GM23338 (cell line): Measurements from ENCODE around the gene RNF213. TPM values are rescaled to one million over a fixed set of nuclear protein-coding genes. Genes with fewer than 3 reads are reported as not detected.

Experiments
- ATAC-seq: fragments of 200-7000 bp; cut with Tn5 transposase; 3 replicates; pipeline ENCODE4 v1.9.1; 2020
- DNase-seq: peaks from one replicate; pipeline ENCODE4 v3.0.0-alpha.2; 2015; ENCODE audit warnings: low spot score
- H2AFZ ChIP-seq: fragments of 200-600 bp; sonication (generic); 2 replicates; pipeline ENCODE4 v1.8.0; 2016; ENCODE audit warnings: antibody characterized with exemption, mild to moderate bottlenecking, moderate library complexity
- H3F3A ChIP-seq: fragments of 200-600 bp; sonication (generic); replicated peaks from 2 replicates; pipeline ENCODE4 v1.8.0; 2017; ENCODE audit warnings: antibody characterized with exemption, mixed run types, low read depth
- H3K27ac ChIP-seq: fragments of 200-600 bp; sonication (generic); 2 replicates; pipeline ENCODE4 v1.6.1; 2016; ENCODE audit warnings: low read depth
- H3K27me3 ChIP-seq: fragments of 200-600 bp; sonication (generic); 2 replicates; pipeline ENCODE4 v1.8.0; 2016; ENCODE audit warnings: mild to moderate bottlenecking, mixed run types, moderate library complexity; ENCODE audit not compliant: insufficient read depth
- H3K36me3 ChIP-seq: fragments of 200-600 bp; sonication (generic); 2 replicates; pipeline ENCODE4 v1.8.0; 2016; ENCODE audit warnings: mild to moderate bottlenecking; ENCODE audit not compliant: insufficient read depth
- H3K4me1 ChIP-seq: fragments of 200-600 bp; sonication (generic); 2 replicates; pipeline ENCODE4 v1.8.0; 2016; ENCODE audit warnings: mild to moderate bottlenecking, moderate library complexity; ENCODE audit not compliant: insufficient read depth
- H3K4me2 ChIP-seq: fragments of 200-600 bp; sonication (generic); 2 replicates; pipeline ENCODE4 v1.7.1; 2017; ENCODE audit warnings: mixed run types
- H3K4me3 ChIP-seq: fragments of 200-600 bp; sonication (generic); 2 replicates; pipeline ENCODE4 v1.6.1; 2016; ENCODE audit warnings: mixed run types
- H3K79me2 ChIP-seq: fragments of 200-600 bp; sonication (generic); replicated peaks from 2 replicates; pipeline ENCODE4 v1.8.0; 2017; ENCODE audit warnings: mild to moderate bottlenecking; ENCODE audit not compliant: insufficient read depth
- H3K9me2 ChIP-seq: fragments of 200-600 bp; sonication (generic); 2 replicates; pipeline ENCODE4 v1.8.0; 2017; ENCODE audit not compliant: insufficient read depth
- H4K20me1 ChIP-seq: fragments of 200-600 bp; sonication (generic); replicated peaks from 2 replicates; pipeline ENCODE4 v1.8.0; 2017; ENCODE audit warnings: mild to moderate bottlenecking; ENCODE audit not compliant: insufficient read depth
- H3K27ac Mint-ChIP-seq: 2 replicates; pipeline ENCODE4 v1.8.0; 2020; ENCODE audit warnings: inconsistent platforms, mild to moderate bottlenecking, moderate library complexity, mixed read lengths
- H3K27me3 Mint-ChIP-seq: 3 replicates; pipeline ENCODE4 v1.8.0; 2022; ENCODE audit warnings: low read depth, mild to moderate bottlenecking, moderate library complexity, mixed read lengths, inconsistent platforms; ENCODE audit not compliant: insufficient read depth, poor library complexity
- H3K36me3 Mint-ChIP-seq: 3 replicates; pipeline ENCODE4 v1.8.0; 2021; ENCODE audit warnings: low read depth, mild to moderate bottlenecking, inconsistent platforms, moderate library complexity, mixed read lengths
- H3K4me1 Mint-ChIP-seq: 3 replicates; pipeline ENCODE4 v1.8.0; 2020; ENCODE audit warnings: mild to moderate bottlenecking, inconsistent platforms, mixed read lengths
- H3K4me3 Mint-ChIP-seq: 3 replicates; pipeline ENCODE4 v1.8.0; 2021; ENCODE audit warnings: moderate library complexity, mild to moderate bottlenecking, inconsistent platforms, mixed read lengths
- H3K9me3 Mint-ChIP-seq: 3 replicates; pipeline ENCODE4 v1.8.0; 2020; ENCODE audit warnings: moderate library complexity, mild to moderate bottlenecking, inconsistent platforms, mixed read lengths
- CREB1 ChIP-seq: fragments of 250-450 bp; sonication (Bioruptor Pico); IDR thresholded peaks from 2 replicates; pipeline ENCODE4 v1.5.0; 2020; ENCODE audit warnings: low read depth, mild to moderate bottlenecking, moderate library complexity
- EZH2 ChIP-seq: fragments of 200-600 bp; sonication (generic); IDR thresholded peaks from one replicate; pipeline ENCODE4 v1.8.0; 2017; ENCODE audit warnings: antibody characterized with exemption, mild to moderate bottlenecking, low read depth; ENCODE audit not compliant: unreplicated experiment
- EZH2phosphoT487 ChIP-seq: fragments of 200-600 bp; sonication (generic); IDR thresholded peaks from one replicate; pipeline ENCODE4 v1.8.1; 2018; ENCODE audit warnings: antibody characterized with exemption; ENCODE audit not compliant: unreplicated experiment
- JUNB ChIP-seq: IDR thresholded peaks from one replicate; pipeline ENCODE4 v1.6.1; 2016; ENCODE audit warnings: antibody characterized with exemption; ENCODE audit not compliant: unreplicated experiment
- NANOG ChIP-seq: IDR thresholded peaks from 2 replicates; pipeline ENCODE4 v1.6.1; 2016; ENCODE audit warnings: antibody characterized with exemption, borderline replicate concordance
- POLR2AphosphoS5 ChIP-seq: IDR thresholded peaks from 2 replicates; pipeline ENCODE4 v1.6.1; 2016; ENCODE audit warnings: antibody characterized with exemption, low read depth
- STAT1 ChIP-seq: IDR thresholded peaks from one replicate; pipeline ENCODE4 v1.6.1; 2016; ENCODE audit warnings: antibody characterized with exemption; ENCODE audit not compliant: unreplicated experiment
- ZNF114 ChIP-seq: fragments of 250-450 bp; sonication (Bioruptor Pico); IDR thresholded peaks from 2 replicates; pipeline ENCODE4 v1.5.0; 2020; ENCODE audit warnings: mild to moderate bottlenecking, moderate library complexity
- ZNF331 ChIP-seq: fragments of 250-450 bp; sonication (Bioruptor Pico); IDR thresholded peaks from 2 replicates; pipeline ENCODE4 v1.5.0; 2020; ENCODE audit warnings: low read depth, mild to moderate bottlenecking, moderate library complexity
- polyA plus RNA-seq: library from polyadenylated mRNA; unstranded; fragments of >200 nt; fragmentation: Nextera tagmentation; extraction: Ambion mirVana; gene quantifications from 2 replicates; pipeline ENCODE4 v1.2.1, GENCODE V29; 2016
- total RNA-seq: library from RNA; depleted of rRNA; stranded (reverse); fragments of >200 nt; shearing (Covaris generic); gene quantifications from 2 replicates; pipeline ENCODE4 v1.2.3, GENCODE V29; 2014
- TF ChIP-seq, protein P1 (sequence below): fragments of 250-450 bp; sonication (Bioruptor Pico); IDR thresholded peaks from 2 replicates; pipeline ENCODE4 v1.5.0; 2020; ENCODE audit warnings: mild to moderate bottlenecking, moderate library complexity
- TF ChIP-seq, protein P2 (sequence below), 2 experiments: fragments of 200-600 bp in 1 of 2; sonication (generic) in 1 of 2; conservative IDR thresholded peaks; 2 replicates each; pipeline versions ENCODE4 v1.5.1 to v1.6.1; 2016 to 2017; ENCODE audit warnings: antibody characterized with exemption in 2 of 2, low read depth in 2 of 2, mild to moderate bottlenecking in 2 of 2, moderate library complexity in 1 of 2
- TF ChIP-seq, protein P3 (sequence below): IDR thresholded peaks from one replicate; pipeline ENCODE4 v1.6.1; 2018; ENCODE audit warnings: antibody characterized with exemption; ENCODE audit not compliant: unreplicated experiment
- TF ChIP-seq, protein P4 (sequence below): IDR thresholded peaks from 2 replicates; pipeline ENCODE4 v1.6.1; 2016; ENCODE audit warnings: antibody characterized with exemption

The RNF213 gene
- total and polyA plus RNA-seq, 2 experiments from 2014 or later, result 21.2 to 67.2 TPM

DNA sequence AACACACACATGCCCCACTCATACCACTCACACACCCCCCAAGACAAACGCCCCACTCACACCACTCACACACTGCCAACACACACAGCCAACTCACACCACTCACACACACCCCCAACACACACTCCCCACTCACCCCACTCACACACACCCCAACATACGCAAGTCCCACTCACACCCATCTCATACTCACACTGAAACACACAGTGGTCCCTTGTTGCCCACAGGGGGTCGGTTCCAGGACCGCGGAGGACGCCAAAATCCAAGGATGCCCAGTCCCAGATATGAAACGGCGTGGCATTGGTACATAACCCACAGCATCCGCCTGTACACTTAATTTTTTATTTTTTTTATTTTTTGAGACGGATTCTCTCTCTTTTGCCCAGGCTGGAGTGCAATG is 20.9 kb downstream of the RNF213 start:
- Histone ChIP-seq H4K20me1 (peaks cover 18% of the 10 kb centered on the region; the same call in 1 of the 2 replicates), H3K4me2 (no peak overlapping the region), H3K9me2 (no peaks in the 10 kb centered on the region), H3K27ac (no peak overlapping the region), H3K4me3 (no peak overlapping the region), H3K79me2 (no peaks in the 10 kb centered on the region), H3K27me3 (no peaks in the 10 kb centered on the region), H2AFZ (no peak overlapping the region), H3F3A (no peaks in the 10 kb centered on the region), H3K4me1 (no peaks in the 10 kb centered on the region), H3K36me3 (no peaks in the 10 kb centered on the region)
- TF ChIP-seq EZH2phosphoT487 (no peak), STAT1 (no peak), ZNF331 (CRISPR knock-in tag) (no peak), EZH2 (no peak), NANOG (no peak), POLR2AphosphoS5 (no peak), ZNF114 (CRISPR knock-in tag) (no peak), JUNB (no peak), CREB1 (no peak)
- TF ChIP-seq, protein P1, sequence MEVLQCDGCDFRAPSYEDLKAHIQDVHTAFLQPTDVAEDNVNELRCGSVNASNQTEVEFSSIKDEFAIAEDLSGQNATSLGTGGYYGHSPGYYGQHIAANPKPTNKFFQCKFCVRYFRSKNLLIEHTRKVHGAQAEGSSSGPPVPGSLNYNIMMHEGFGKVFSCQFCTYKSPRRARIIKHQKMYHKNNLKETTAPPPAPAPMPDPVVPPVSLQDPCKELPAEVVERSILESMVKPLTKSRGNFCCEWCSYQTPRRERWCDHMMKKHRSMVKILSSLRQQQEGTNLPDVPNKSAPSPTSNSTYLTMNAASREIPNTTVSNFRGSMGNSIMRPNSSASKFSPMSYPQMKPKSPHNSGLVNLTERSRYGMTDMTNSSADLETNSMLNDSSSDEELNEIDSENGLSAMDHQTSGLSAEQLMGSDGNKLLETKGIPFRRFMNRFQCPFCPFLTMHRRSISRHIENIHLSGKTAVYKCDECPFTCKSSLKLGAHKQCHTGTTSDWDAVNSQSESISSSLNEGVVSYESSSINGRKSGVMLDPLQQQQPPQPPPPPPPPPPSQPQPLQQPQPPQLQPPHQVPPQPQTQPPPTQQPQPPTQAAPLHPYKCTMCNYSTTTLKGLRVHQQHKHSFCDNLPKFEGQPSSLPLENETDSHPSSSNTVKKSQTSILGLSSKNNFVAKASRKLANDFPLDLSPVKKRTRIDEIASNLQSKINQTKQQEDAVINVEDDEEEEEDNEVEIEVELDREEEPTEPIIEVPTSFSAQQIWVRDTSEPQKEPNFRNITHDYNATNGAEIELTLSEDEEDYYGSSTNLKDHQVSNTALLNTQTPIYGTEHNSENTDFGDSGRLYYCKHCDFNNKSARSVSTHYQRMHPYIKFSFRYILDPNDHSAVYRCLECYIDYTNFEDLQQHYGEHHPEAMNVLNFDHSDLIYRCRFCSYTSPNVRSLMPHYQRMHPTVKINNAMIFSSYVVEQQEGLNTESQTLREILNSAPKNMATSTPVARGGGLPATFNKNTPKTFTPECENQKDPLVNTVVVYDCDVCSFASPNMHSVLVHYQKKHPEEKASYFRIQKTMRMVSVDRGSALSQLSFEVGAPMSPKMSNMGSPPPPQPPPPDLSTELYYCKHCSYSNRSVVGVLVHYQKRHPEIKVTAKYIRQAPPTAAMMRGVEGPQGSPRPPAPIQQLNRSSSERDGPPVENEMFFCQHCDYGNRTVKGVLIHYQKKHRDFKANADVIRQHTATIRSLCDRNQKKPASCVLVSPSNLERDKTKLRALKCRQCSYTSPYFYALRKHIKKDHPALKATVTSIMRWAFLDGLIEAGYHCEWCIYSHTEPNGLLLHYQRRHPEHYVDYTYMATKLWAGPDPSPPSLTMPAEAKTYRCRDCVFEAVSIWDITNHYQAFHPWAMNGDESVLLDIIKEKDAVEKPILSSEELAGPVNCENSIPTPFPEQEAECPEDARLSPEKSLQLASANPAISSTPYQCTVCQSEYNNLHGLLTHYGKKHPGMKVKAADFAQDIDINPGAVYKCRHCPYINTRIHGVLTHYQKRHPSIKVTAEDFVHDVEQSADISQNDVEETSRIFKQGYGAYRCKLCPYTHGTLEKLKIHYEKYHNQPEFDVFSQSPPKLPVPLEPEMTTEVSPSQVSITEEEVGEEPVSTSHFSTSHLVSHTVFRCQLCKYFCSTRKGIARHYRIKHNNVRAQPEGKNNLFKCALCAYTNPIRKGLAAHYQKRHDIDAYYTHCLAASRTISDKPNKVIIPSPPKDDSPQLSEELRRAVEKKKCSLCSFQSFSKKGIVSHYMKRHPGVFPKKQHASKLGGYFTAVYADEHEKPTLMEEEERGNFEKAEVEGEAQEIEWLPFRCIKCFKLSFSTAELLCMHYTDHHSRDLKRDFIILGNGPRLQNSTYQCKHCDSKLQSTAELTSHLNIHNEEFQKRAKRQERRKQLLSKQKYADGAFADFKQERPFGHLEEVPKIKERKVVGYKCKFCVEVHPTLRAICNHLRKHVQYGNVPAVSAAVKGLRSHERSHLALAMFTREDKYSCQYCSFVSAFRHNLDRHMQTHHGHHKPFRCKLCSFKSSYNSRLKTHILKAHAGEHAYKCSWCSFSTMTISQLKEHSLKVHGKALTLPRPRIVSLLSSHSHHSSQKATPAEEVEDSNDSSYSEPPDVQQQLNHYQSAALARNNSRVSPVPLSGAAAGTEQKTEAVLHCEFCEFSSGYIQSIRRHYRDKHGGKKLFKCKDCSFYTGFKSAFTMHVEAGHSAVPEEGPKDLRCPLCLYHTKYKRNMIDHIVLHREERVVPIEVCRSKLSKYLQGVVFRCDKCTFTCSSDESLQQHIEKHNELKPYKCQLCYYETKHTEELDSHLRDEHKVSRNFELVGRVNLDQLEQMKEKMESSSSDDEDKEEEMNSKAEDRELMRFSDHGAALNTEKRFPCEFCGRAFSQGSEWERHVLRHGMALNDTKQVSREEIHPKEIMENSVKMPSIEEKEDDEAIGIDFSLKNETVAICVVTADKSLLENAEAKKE (CRISPR knock-in tag), result no peak
- TF ChIP-seq, protein P2, sequence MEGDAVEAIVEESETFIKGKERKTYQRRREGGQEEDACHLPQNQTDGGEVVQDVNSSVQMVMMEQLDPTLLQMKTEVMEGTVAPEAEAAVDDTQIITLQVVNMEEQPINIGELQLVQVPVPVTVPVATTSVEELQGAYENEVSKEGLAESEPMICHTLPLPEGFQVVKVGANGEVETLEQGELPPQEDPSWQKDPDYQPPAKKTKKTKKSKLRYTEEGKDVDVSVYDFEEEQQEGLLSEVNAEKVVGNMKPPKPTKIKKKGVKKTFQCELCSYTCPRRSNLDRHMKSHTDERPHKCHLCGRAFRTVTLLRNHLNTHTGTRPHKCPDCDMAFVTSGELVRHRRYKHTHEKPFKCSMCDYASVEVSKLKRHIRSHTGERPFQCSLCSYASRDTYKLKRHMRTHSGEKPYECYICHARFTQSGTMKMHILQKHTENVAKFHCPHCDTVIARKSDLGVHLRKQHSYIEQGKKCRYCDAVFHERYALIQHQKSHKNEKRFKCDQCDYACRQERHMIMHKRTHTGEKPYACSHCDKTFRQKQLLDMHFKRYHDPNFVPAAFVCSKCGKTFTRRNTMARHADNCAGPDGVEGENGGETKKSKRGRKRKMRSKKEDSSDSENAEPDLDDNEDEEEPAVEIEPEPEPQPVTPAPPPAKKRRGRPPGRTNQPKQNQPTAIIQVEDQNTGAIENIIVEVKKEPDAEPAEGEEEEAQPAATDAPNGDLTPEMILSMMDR (conservative IDR thresholded peaks at IDR 0.05; ENCODE audit: low read depth in 2 of 2), result no peak
- TF ChIP-seq, protein P3, sequence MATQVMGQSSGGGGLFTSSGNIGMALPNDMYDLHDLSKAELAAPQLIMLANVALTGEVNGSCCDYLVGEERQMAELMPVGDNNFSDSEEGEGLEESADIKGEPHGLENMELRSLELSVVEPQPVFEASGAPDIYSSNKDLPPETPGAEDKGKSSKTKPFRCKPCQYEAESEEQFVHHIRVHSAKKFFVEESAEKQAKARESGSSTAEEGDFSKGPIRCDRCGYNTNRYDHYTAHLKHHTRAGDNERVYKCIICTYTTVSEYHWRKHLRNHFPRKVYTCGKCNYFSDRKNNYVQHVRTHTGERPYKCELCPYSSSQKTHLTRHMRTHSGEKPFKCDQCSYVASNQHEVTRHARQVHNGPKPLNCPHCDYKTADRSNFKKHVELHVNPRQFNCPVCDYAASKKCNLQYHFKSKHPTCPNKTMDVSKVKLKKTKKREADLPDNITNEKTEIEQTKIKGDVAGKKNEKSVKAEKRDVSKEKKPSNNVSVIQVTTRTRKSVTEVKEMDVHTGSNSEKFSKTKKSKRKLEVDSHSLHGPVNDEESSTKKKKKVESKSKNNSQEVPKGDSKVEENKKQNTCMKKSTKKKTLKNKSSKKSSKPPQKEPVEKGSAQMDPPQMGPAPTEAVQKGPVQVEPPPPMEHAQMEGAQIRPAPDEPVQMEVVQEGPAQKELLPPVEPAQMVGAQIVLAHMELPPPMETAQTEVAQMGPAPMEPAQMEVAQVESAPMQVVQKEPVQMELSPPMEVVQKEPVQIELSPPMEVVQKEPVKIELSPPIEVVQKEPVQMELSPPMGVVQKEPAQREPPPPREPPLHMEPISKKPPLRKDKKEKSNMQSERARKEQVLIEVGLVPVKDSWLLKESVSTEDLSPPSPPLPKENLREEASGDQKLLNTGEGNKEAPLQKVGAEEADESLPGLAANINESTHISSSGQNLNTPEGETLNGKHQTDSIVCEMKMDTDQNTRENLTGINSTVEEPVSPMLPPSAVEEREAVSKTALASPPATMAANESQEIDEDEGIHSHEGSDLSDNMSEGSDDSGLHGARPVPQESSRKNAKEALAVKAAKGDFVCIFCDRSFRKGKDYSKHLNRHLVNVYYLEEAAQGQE, result no peak
- TF ChIP-seq, protein P4, sequence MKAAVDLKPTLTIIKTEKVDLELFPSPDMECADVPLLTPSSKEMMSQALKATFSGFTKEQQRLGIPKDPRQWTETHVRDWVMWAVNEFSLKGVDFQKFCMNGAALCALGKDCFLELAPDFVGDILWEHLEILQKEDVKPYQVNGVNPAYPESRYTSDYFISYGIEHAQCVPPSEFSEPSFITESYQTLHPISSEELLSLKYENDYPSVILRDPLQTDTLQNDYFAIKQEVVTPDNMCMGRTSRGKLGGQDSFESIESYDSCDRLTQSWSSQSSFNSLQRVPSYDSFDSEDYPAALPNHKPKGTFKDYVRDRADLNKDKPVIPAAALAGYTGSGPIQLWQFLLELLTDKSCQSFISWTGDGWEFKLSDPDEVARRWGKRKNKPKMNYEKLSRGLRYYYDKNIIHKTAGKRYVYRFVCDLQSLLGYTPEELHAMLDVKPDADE, result no peak
- Mint-ChIP-seq H3K4me1 (peaks cover 19% of the 10 kb centered on the region), H3K36me3 (peaks cover 17% of the 10 kb centered on the region), H3K4me3 (no peak overlapping the region), H3K27ac (no peak overlapping the region), H3K9me3 (no peaks in the 10 kb centered on the region; the same call in 2 of the 3 replicates), H3K27me3 (peaks cover 8% of the 10 kb centered on the region)
- ATAC-seq, result no peak
- DNase-seq, result no peak
